Activated T-cell treated with anti-CD3 and anti-CD28 coated beads for 48 hours (primary cell): ENCODE results near the gene NR2E1.

Experiments used
- DNase-seq: peaks from one replicate; pipeline ENCODE4 v3.0.0-alpha.2; 2020; ENCODE audit warnings: low read depth

Gene NR2E1

DNA sequence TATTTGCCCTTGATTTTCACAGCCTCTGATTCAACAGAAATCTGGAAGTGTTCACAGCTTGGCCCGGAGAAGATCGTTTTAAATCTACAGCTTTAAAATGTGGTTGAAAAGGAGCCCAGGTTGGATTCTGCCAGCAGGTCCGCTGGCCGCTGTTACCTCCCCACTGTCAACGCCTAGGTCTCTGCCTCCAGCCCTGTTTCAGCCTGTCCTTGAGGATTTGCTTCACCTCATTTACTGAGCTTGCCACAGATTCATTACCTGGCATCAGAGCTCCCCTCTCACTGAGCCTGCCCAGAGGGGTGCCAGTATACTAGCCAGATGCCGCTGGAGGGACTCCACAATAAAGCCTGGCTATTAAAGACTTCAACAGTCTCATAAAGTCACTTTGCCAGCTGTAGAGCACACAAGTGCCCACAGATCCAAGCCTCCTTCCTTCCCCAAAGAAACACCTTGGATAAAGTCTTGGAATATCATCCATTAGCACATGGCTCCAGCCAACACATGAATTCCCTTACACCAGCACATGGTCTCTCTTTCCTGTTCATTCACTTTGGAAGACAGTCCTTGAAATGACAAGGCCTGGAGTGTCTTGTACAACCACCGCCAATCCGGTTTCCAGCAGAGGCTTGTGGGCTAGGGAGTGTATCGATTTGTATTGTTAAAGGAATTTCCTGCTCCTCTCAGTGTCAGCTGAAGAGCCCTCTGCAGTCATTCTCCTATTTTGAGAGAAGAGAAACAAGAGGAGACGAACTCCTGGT, 9.5 kb upstream of the NR2E1 start:
- no peak for DNase-seq

DNA sequence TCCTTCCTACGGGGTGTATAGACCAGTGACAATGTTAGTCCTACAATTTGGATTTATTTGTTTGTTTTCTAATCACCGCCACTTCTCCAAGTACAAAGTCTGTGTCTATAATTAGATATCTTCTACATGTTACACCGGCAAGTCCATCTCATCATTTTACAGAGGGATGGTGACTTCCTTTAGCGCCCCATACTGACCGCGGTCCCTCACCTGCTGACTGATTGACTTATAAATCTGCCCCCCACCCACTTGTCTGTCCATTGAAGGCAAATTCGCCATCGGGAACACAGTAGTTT, 8.9 kb upstream of the NR2E1 start:
- DNase-seq = no peak

DNA sequence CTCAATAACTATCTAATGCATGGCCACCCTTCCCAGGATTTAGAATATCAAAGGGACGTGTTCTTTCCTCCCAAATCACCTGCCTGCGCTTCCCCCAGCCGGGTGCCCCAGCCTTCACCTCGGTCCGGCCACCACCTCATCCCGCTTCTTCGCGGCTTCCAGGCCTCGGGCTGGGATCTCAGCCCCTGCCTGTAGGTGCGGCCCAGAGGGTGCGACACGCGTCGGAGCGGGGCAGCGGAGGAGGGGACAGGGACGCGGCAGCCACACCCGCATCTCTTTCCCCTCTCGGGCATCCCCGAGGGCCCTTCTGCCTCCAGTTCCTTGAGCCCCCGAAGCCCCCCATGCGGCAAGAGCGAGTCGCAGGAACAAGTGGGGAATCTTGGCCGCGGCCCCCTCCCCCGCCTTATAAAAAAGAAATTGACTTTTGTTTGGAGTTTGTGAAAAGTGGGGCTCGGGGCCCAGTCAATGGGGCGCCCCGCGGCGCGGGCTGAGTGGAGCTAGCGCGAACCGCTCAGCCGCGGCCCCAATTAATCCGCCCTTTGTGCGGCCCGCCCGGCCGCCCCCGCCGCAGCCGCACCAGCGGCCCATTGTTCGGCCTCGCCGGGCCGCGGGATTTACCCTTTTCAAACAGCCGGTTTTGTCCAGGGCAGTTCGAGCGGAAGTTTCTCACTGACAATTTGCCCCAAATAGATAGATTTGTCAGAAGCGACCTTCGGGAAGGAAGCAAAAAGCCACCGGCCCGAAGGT, 8.4 kb upstream of the NR2E1 start:
- no peak for DNase-seq

DNA sequence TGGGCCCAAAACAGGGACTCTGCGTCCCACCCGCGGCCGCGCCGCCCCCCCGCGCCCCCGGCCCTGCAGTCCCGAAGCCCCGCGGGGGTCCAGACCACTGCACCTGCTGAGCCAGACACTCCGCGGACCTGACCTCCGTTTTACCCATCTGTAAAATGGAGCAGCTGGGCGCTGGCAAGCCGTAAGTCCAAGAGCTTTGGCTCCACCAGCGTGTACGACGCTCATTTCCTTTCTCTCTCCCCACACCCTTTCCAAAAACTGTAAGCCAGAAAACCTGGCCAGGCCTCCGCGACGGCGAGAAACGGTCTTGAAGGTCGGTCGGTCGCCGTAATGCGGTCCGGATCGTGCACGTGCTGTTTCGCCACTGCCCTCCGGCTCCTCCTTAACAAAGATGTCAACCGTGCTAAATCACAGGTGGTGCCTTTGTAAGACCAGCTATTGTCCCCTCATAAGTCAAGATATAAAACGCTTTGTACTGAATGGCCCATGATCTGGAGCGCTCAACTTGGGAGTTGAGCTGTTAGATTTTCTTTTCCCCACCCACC, 7.8 kb upstream of the NR2E1 start:
- no peak for DNase-seq

DNA sequence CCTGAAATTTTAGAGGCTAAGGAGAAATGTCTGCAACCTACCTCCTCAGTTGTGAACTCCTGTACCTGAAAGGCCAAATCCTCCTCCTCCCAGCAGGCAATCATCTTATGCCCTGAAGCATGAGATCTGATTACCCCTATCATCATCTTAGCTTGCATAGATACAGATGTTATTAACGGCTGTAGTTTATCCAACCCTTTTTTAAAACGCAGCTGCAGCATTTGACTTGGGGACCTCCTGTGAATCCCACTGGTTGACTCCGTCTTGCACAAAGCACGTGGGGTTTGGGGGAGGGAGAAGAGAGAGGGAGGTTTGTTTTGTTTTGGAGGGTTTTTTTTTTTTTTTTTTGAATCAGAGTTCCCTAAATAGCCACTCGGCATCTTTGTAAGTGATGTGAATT, 5.8 kb upstream of the NR2E1 start:
- no peak for DNase-seq

DNA sequence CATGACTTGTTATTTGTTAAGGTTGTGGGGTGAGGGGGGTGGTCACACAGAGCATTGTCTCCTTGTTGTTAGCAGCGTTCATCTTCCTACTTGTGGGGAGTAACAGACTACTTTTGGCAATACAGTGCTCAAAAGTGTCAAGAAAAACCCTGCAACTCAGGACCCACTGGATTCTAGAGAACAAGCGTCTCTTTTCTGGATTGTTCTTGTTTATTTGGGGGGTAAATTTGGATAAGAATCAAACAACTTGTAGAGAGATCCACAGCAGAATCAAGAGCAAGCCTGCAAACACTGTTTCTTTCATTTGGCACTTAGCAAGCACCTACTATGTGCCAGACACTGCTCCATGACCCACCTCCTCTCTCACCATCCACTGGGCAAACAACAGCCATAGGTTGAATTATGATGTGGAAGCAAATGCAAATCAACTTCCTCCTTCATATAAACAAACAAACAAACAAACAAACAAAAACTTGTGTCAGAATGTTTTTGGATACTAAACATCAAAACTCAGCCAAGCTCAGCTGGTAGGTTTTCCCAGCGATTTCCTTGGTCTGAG, 4.0 kb upstream of the NR2E1 start:
- DNase-seq = no peak

DNA sequence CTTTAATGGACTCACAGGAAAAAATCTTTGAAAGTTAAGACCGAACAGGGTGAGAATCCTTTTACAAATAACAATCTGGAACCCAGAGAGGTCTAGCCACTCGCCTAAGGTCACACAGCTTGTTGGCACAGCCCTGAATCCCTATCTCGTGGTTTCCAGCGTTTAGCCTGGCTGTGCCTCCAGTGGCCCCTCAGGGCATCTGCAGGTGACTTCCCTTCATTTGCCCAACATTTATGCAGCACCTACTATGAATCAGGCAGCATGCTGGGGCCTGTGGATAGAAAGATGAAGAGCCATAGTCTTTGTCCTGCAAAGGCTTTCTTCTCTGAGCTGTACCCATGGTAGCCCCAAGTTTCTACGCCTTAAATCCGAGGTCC, 2.6 kb upstream of the NR2E1 start:
- no peak for DNase-seq

DNA sequence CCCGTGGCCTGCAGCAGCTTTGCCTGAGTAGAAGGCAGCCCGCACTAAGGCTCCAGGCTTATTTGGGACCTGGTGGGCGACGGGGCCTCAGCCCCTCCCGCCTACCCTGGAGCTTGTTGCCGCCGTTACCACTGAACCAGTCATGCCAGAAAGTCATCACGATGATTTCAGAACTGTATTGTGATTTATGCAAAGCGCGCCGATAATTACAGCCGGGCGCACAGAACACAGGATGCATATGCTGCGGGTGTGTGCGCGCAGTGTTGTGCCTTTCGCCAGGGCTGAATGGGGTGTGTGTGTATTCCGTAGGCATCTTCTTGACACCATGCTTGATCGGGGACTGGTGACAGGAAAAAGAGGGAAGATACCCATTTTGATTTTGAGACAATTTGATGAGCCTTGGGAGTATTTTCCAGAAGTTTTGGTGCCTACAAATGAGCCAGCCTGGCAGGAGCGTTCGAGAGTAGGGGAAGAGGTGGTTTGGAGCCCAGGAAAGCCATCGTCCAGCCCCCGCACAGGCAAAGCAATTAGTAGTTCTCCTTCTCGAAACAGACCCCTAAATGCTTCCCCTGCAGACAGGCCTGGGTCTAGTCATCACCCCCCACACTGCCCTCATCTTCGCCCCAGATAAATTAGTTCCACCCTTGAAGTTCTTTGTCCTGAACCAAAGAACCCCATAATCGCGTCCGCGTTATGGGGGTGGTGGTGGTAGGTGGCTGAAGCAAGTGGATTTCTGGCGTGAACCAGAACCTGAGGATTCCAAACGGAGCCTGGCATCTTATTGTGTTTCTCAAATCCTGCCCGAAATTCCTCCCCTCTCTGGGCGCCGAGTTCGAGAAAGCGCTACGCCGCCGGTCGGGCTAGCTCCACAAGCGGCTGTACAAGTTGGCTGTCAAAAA, 1.9 kb upstream of the NR2E1 start:
- no peak for DNase-seq

DNA sequence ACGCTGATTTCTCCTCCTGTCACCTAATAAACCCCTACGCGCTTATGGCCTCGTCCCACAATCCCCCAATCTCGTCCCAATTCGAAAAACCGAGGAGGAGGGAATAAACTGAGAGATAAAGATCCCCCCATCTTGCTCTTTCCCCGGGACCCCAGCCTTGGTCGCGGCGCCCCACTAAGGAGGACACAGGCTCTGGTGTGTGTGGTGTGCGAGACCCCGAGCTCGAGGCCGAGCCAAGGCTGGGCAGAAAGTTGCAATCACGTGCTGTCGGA, 1.3 kb upstream of the NR2E1 start:
- no peak for DNase-seq

DNA sequence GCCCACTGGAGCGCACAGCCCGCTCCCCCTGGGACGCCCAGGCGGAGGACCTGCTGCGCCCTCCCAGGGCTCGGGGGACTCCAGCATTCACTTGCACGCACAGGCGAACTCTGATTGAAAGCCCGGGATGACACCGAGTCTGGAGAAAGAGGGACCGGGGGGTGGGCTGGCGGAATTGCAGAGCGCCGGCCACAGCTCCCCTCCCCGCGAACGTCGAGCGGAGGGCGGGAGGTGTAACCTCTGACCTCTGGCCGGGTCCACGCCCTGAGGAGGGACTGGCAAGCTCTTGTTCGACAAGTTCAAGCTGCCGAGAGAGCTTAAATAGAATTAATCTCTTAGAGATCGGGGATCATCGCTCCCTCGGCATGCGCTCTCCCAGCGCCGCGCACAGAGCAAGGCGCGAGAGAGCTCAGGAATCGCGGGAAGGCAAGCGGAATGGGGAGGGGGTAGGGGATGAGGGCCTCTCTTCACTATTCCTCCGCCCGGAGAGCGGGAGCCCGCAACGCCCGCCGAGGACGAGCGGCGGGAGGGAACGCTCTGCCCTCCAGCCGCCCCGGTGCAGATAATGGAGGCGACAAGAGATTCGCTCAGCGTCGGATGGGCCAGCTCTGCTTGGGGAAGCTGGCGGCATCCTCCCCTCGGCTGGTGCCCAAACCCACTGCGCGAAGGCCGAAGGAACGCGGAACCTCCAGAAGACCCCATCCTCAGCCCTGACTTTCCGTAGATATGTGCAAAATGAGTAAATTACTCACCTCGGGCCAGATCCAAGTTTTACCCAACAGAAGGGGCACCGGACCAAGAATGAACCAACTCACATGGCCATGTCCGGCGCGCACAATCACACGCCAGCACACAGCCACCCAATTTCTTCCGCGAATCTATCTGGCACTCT, 761 bp upstream of the NR2E1 start:
- no peak for DNase-seq

DNA sequence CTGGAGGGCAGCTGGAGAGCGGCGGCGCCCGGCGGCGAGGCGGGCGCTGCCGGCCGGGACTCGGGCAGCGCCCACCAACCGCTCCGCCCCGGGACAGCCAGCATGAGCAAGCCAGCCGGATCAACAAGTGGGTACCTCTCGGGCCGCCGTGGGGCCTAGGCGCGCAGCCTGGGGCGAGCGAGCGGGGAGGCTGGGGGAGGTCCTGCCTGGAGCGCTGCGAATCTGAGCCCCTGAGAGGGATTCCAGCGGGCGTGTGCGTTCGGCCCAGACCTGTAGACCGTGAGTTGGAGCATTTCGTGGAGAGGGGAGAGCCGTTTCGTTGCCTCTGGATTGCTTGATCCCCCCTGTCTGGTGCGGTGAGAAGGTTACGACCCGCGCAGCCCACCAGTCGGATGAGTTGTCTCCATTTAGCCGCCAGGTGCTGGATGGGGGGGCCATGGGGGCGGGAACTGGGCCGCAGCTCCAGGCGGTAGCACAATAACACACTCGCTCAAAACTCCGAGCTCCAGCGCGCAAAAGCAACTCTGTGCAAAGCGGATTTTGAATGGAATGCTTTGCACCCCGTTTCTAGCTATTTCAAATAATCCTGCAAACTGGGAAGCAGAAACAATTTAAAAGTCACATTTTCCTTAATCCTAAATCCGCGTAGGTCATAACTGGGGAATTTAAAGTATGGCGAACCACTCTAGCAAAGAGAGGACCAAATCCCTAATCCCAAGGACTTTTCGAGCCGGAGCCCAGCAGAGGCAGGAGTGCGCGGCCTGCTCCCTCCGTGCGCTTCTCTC, 1.0 kb downstream of the NR2E1 start:
- DNase-seq = no peak

DNA sequence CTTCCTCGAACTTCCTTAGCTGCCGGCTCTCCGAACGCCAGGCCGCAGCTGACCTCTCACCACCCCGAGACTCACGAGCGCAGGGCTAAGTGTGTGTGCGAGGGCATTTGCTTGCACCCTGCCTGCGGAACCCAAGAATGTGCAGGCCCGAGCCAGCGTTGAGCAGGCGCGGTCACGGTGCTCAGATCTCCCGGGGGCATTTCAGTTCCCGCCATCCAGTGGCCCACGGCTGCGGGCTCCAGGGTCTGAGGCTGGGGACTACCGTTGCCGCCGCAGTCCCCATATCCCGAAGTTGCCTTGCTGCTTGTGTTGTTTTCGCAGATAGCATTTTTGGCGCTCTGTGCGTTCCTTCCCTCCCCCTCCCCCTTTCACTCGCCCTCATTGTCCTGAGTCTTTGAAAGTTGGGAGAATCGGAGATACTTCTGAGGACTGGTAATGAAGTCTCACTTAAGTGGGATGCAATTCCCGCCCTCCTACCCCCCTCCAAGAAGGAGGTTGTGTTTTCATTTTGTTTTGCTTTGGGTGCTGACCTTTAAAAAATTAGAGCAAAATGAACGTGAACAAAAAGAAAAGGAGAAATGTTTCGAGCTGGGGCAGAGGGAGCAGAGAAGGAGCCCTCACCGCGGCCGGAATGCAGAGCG, 1.7 kb downstream of the NR2E1 start:
- no peak for DNase-seq

DNA sequence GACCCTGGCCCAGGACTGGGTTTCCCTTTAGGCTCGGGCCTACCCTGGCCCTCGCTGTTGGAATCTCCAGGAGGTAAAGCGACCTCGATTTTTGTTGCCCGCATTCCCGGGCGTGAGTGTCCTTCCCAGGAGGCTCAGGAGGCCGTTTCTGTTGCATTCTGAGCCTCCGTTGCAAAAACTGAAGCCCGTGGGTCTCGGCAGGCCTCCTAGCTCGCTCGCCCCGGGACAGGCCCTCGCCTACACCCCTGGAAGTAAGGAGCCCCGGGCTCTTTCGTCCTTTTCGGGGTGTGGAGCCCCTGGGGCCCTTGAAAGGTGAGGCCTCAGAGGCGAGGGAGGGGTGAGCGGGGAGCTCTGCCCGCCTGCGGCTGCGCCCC, 2.3 kb downstream of the NR2E1 start:
- DNase-seq = no peak

DNA sequence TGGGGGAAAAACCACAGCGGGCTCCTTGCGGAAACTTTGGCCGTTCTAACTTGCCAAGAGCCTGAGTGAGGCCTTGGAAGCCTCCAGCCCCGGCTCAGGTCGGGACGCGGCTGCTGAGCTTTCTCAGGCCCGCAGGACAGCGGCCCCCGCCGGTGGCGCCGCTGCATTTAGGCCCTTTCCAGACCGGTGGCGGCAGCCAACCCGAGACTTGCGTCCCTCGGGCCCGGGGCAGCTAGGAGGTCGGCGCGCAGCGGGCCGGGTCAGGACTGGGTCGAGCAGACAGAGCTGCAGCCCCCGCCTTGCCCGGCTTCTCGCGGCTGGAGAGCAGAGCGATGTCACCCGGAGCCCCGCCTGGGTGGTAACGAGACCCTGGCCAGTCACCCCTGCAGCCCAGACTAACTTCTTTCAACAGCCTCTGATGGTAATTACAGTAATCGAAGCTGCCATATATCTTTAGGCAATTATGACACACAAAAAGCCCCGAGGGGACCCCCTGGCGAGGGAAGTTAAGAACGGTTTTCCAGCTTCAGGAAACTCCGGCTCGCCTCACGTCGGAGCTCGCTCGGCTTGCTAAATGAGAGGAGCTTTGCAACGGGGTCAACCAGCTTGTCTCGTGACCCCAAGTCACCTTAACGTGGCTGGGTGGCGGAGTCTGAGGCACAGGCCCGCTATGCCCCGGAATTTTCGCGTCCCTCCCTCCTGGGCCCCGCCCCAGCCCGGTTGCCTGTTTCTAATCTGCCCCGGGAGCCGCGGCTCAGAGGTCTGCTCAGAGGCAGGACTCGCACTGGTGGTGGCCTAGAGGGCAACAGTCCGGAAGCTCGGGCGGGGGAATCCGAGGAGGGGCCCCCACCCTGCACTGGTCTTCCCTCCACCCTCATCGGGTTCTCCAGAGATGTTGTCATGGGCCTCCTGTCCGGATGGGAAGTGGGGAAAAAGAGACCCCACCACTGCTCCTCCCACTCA, 3.0 kb downstream of the NR2E1 start:
- DNase-seq = no peak

DNA sequence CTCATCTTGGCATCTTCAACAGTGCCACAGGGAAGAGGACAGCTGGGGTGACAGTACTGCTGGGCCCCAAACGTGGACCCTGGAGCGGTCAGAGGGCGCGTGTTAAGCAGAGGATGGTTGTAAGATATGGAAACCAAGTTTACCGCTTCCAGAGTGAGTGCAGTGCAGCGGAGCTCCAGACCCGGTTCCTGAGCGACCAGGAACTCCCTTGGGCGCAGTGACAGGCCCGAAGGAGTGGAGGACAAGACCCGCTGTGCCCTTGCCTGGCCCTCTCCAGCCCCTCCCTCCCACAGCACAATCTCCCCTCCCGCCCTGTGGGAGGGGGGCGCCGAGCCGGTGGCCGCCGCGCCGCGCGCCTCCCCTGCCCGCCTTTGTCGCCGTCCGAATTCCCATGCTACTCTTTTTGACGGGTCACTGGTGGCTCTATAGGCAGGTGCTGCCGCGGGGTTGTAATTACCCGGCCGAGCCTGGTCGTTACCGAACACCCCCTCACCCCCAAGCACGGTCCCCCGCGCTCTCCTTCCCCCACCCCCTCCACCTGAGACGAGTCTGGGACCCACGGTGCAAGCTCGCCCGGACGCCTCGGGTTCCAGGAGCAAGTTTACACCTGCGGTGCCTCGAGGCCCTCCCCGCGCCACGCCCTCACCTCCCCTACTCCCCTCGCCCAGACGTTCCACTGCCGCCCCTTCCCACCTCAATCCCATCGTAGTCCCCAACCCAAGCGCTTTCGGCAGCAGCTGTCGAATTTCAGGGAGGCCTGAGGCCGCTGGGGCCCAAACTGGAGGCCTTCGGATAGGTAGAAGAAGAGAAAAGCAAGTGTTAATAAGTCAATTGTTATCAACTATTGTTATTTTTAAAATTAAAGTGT, 3.9 kb downstream of the NR2E1 start:
- DNase-seq = no peak

DNA sequence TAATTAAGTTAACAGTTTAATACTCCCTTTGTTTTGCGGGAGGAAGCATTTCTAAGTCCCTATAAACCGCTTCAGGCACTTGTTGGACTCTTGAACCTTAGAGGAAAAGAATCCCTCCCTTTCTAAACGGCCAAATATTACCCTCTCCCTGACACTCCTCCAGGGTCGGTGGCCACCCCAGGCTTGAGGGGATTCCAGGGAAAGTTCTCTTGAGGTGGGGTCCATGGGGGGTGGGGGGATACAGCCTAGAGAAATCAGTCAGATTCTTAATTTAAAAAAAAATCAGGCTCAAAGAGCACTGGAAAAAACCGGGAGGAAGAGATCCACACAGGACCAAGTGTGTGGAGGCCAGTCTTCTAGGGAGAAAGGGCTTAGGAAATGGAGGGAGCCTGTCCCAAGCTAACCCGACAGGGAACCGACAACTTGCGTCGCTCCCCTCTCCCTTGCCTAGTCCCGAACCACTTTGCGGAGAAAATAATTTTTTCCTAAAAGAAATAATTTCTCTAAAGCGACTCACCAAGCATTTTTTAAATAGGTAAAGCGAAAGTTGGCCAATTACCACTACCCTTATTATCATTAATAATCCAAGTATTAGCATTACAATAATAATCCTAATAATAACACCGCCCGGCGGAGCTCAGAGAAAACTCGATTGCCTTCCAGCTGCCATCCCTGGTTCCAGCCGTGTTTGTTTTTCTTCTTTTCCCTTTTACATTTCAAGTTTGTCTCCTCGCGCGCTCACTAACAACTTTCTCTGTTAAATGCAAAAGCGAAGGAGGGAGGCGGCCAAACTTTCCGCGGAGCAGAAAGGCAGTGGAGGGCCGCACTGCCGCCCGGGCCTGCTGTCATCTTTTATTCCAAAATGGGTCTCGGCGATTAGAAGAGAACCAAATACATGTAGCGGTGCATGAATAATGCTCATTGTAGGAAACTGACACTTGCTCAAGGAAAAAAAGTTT, 4.8 kb downstream of the NR2E1 start:
- DNase-seq = no peak

DNA sequence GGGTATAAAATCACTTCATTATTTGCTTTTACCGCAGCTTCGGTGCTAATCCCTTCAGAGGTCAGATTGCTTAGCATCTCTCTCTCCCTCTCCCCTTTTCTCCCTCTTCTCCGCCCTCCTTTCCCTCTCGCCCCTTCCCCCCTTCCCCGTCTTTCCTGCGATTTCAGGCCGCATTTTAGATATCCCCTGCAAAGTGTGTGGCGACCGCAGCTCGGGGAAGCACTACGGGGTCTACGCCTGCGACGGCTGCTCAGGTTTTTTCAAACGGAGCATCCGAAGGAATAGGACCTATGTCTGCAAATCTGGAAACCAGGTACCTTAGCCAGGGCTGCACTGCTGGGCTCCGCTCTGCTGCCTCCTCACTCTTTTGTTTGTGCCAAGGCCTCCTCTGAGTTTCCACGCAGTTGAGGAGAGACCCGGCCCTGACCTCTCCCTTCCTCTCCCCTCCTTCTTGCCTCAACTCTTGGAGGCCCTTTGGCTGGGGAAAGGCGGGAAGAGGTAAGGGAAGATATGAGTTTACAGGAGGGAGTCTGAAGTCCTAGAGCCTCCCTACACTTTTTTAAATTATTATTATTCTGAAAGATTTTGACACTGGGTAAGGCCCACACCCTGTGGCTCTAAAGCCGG, 5.6 kb downstream of the NR2E1 start:
- DNase-seq = no peak
